ENCODE results near the gene MSI2.

DNA sequence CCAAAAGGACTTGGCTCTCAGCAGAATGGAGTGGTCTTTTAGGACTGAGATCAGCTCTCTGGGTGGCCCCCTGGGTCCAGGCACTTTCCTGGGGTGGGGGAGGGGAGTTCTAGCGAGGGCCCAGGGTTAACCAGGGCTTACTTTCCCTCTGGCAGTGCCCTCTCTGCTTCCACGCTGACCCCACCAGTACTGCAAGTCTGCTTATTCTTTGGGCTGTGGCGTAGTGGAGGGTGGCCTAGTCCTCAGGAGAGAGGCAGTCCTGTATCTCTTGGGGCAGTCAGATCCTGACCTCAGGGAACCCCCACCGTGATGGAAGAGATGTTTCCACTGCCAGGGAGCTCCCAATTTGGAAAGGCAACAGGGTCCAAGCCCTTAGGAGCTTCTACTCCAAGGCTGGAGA lies 409.4 kb downstream of the MSI2 start:
- TF ChIP-seq, protein P1, sequence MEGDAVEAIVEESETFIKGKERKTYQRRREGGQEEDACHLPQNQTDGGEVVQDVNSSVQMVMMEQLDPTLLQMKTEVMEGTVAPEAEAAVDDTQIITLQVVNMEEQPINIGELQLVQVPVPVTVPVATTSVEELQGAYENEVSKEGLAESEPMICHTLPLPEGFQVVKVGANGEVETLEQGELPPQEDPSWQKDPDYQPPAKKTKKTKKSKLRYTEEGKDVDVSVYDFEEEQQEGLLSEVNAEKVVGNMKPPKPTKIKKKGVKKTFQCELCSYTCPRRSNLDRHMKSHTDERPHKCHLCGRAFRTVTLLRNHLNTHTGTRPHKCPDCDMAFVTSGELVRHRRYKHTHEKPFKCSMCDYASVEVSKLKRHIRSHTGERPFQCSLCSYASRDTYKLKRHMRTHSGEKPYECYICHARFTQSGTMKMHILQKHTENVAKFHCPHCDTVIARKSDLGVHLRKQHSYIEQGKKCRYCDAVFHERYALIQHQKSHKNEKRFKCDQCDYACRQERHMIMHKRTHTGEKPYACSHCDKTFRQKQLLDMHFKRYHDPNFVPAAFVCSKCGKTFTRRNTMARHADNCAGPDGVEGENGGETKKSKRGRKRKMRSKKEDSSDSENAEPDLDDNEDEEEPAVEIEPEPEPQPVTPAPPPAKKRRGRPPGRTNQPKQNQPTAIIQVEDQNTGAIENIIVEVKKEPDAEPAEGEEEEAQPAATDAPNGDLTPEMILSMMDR (IDR thresholded peaks at IDR 0.05), result no peak
- TF ChIP-seq POLR2A (IDR thresholded peaks at IDR 0.05), result no peak

Measured in right lobe of liver (tissue), 4 donors.